NCI-H2227 treated with DMSO at 0.1 percent for 48 hours (cell line): ENCODE results near the gene ANKRD65.
"Not testable (repeated sequence)": the region's sequence is repeated elsewhere in the genome, so short reads cannot be mapped to it uniquely, and the experiment has no call there.

Experiments
- DNase-seq: peaks from one replicate; lab custom pipeline; 2025; lab: John Stamatoyannopoulos, UW

The ANKRD65 gene

GRCh38 chr1:1421147-1421906 lies at the start of gene ANKRD65:
ANKRD65 (minus strand) TSS chr1:1421276; CDS start chr1:1421005, 271 bp downstream.
- no peak for DNase-seq

GRCh38 chr1:1468196-1468985 lies 47.3 kb upstream of the ANKRD65 start:
- not testable (repeated sequence) for DNase-seq

- DNase-seq: no peak
Observed at GRCh38 chr1:1463312-1463711, 42.2 kb upstream of the ANKRD65 start.

GRCh38 chr1:1462318-1462966 lies 41.4 kb upstream of the ANKRD65 start:
- DNase-seq: no peak

- no peak for DNase-seq
Observed at GRCh38 chr1:1461721-1462317, 40.7 kb upstream of the ANKRD65 start.

- DNase-seq: no peak
Observed at GRCh38 chr1:1460540-1461130, 39.6 kb upstream of the ANKRD65 start.

- DNase-seq: not testable (repeated sequence)
Observed at GRCh38 chr1:1459711-1460110, 38.6 kb upstream of the ANKRD65 start.

GRCh38 chr1:1459156-1459555 lies 38.1 kb upstream of the ANKRD65 start:
- not testable (repeated sequence) for DNase-seq

- DNase-seq: not testable (repeated sequence)
Observed at GRCh38 chr1:1456683-1457255, 35.7 kb upstream of the ANKRD65 start.

GRCh38 chr1:1455934-1456333 lies 34.9 kb upstream of the ANKRD65 start:
- not testable (repeated sequence) for DNase-seq

GRCh38 chr1:1455366-1455884 lies 34.3 kb upstream of the ANKRD65 start:
- DNase-seq: no peak

GRCh38 chr1:1454286-1455056 lies 33.4 kb upstream of the ANKRD65 start:
- not testable (repeated sequence) for DNase-seq

- no peak for DNase-seq
Observed at GRCh38 chr1:1452882-1453281, 31.8 kb upstream of the ANKRD65 start.

GRCh38 chr1:1452365-1452739 lies 31.3 kb upstream of the ANKRD65 start:
- DNase-seq: not testable (repeated sequence)

GRCh38 chr1:1451696-1452364 lies 30.8 kb upstream of the ANKRD65 start:
- DNase-seq: no peak

- not testable (repeated sequence) for DNase-seq
Observed at GRCh38 chr1:1450616-1451015, 29.5 kb upstream of the ANKRD65 start.

GRCh38 chr1:1449099-1449739 lies 28.1 kb upstream of the ANKRD65 start, which contains the start of gene ATAD3C:
ATAD3C (plus strand) TSS chr1:1449689; CDS start chr1:1450684, 995 bp downstream.
- DNase-seq: no peak

- DNase-seq: not testable (repeated sequence)
Observed at GRCh38 chr1:1446631-1447030, 25.6 kb upstream of the ANKRD65 start.

GRCh38 chr1:1442069-1442770 lies 21.1 kb upstream of the ANKRD65 start:
- DNase-seq: no peak
